C4-2B (cell line): Measurements from ENCODE around the gene DNAJB8.

Experiments used
- CTCF ChIP-seq: fragments of 450-650 bp; conservative IDR thresholded peaks from 2 replicates; pipeline ENCODE4 v1.5.1; 2017; ENCODE audit warnings: mild to moderate bottlenecking
- ZFX ChIP-seq: fragments of 450-650 bp; IDR thresholded peaks from 2 replicates; pipeline ENCODE4 v1.6.1; 2017

GRCh38 chr3:128430731-128431130, 36.0 kb downstream of the DNAJB8 start:
- no peak for TF ChIP-seq CTCF
- TF ChIP-seq ZFX: no peak
